LNCaP clone FGC (cell line): ENCODE measurements around the gene DUSP16.
"Not testable (repeated sequence)": the region's sequence is repeated elsewhere in the genome, so short reads cannot be mapped to it uniquely, and the experiment has no call there.

Experiments used
- DNase-seq: peaks from one replicate; pipeline ENCODE4 v3.0.0-alpha.2; 2011; ENCODE audit warnings: low read depth
- H3K4me3 ChIP-seq: 2 replicates; pipeline ENCODE4 v1.5.1; 2011; ENCODE audit warnings: mild to moderate bottlenecking, low read depth, low read length, control low read depth
- CTCF ChIP-seq: IDR thresholded peaks from 2 replicates; pipeline ENCODE4 v1.5.1; 2012; ENCODE audit warnings: mild to moderate bottlenecking; ENCODE audit not compliant: control insufficient read depth, insufficient read depth; ENCODE audit errors: extremely low read depth

DUSP16 gene

GRCh38 chr12:12606781-12607589 is 44.3 kb upstream of the DUSP16 start:
- no peak for DNase-seq
- TF ChIP-seq CTCF, result no peak
- H3K4me3 ChIP-seq, result no peak overlapping the region

GRCh38 chr12:12604740-12605139 is 42.1 kb upstream of the DUSP16 start:
- no peak for TF ChIP-seq CTCF
- no peak overlapping the region for H3K4me3 ChIP-seq
- DNase-seq, result no peak

GRCh38 chr12:12600659-12601058 is 38.0 kb upstream of the DUSP16 start:
- TF ChIP-seq CTCF, result no peak
- no peak for DNase-seq
- H3K4me3 ChIP-seq, result no peak overlapping the region

- no peak for TF ChIP-seq CTCF
- no peak overlapping the region for H3K4me3 ChIP-seq
- no peak for DNase-seq
Observed at GRCh38 chr12:12599750-12600643, 37.3 kb upstream of the DUSP16 start.

- DNase-seq, result no peak
- TF ChIP-seq CTCF, result no peak
- H3K4me3 ChIP-seq, result no peak overlapping the region
Observed at GRCh38 chr12:12598864-12599263, 36.2 kb upstream of the DUSP16 start.

GRCh38 chr12:12596598-12596997 is 33.9 kb upstream of the DUSP16 start:
- DNase-seq, H3K4me3 ChIP-seq: not testable (repeated sequence)

GRCh38 chr12:12595929-12596328 is 33.3 kb upstream of the DUSP16 start:
- not testable (repeated sequence) for DNase-seq, H3K4me3 ChIP-seq
